Endodermal cell (in vitro differentiated cells): ENCODE data around the gene HRH1. TPM values are rescaled to one million over a fixed set of nuclear protein-coding genes. Genes with fewer than 3 reads are reported as not detected.
"Not testable (repeated sequence)": the region's sequence is repeated elsewhere in the genome, so short reads cannot be mapped to it uniquely, and the experiment has no call there.

Source experiments
- DNase-seq: peaks from one replicate; pipeline ENCODE4 v3.0.0-alpha.2; 2017
- H3K27ac ChIP-seq: 2 replicates; pipeline ENCODE4 v1.5.1; 2013; ENCODE audit warnings: mild to moderate bottlenecking, low read depth, low read length, moderate library complexity
- H3K27me3 ChIP-seq: 2 replicates; pipeline ENCODE4 v1.6.1; 2013; ENCODE audit warnings: mild to moderate bottlenecking, low read length, moderate library complexity; ENCODE audit not compliant: insufficient read depth, control insufficient read depth, poor library complexity, severe bottlenecking
- H3K36me3 ChIP-seq: 2 replicates; pipeline ENCODE4 v1.7.0; 2013; ENCODE audit warnings: mild to moderate bottlenecking, low read length, moderate library complexity; ENCODE audit not compliant: control insufficient read depth, insufficient read depth
- H3K4me1 ChIP-seq: one replicate; pipeline ENCODE4 v1.7.0; 2013; ENCODE audit warnings: low read length; ENCODE audit not compliant: control insufficient read depth, insufficient read depth
- H3K4me3 ChIP-seq: 2 replicates; pipeline ENCODE4 v1.5.1; 2013; ENCODE audit warnings: mild to moderate bottlenecking, low read length, moderate library complexity
- H3K9ac ChIP-seq: 2 replicates; pipeline ENCODE4 v1.6.1; 2013; ENCODE audit warnings: mild to moderate bottlenecking, low read length, moderate library complexity; ENCODE audit not compliant: poor library complexity, severe bottlenecking; ENCODE audit errors: extremely low read depth
- H3K9me3 ChIP-seq: 2 replicates; pipeline ENCODE4 v1.6.1; 2013; ENCODE audit warnings: mild to moderate bottlenecking, low read length, moderate library complexity; ENCODE audit not compliant: control insufficient read depth
- H3K27ac Mint-ChIP-seq: 2 replicates; pipeline ENCODE4 v1.8.0; 2020; ENCODE audit warnings: mixed read lengths
- H3K27me3 Mint-ChIP-seq: 2 replicates; pipeline ENCODE4 v1.8.0; 2021; ENCODE audit warnings: mild to moderate bottlenecking, mixed read lengths; ENCODE audit not compliant: insufficient read depth
- H3K36me3 Mint-ChIP-seq: 2 replicates; pipeline ENCODE4 v1.8.0; 2020; ENCODE audit warnings: low read depth, mixed read lengths
- H3K4me1 Mint-ChIP-seq: 2 replicates; pipeline ENCODE4 v1.8.0; 2020; ENCODE audit warnings: mixed read lengths
- H3K4me3 Mint-ChIP-seq: 2 replicates; pipeline ENCODE4 v1.8.0; 2020; ENCODE audit warnings: mild to moderate bottlenecking, moderate library complexity, mixed read lengths
- H3K9me3 Mint-ChIP-seq: 2 replicates; pipeline ENCODE4 v1.8.0; 2020; ENCODE audit warnings: mild to moderate bottlenecking, mixed read lengths
- CTCF ChIP-seq: fragments of 200-600 bp; sonication (generic); conservative IDR thresholded peaks from 2 replicates; pipeline ENCODE4 v1.5.0; 2021; ENCODE audit warnings: antibody characterized with exemption, mild to moderate bottlenecking
- WGBS, 2 experiments: methylation state at CpG; one replicate each; pipeline versions ENCODE4 v1.1.5 to v1.1.7; 2013; ENCODE audit warnings: missing lambda C conversion rate in 2 of 2, mixed read lengths in 1 of 2; ENCODE audit not compliant: insufficient coverage in 1 of 2, insufficient read length in 1 of 2; 5-methylcytosine and 5-hydroxymethylcytosine counted together
- total RNA-seq, 2 donors: library from RNA; stranded (reverse); fragmentation: NEBNext Ultra II Directional in 1 of 2; extraction: Animal tissue kit (Norgen Biotek cat#: 25700) in 1 of 2; gene quantifications; 2 replicates in 1 of 2; 3 replicates in 1 of 2; pipeline ENCODE4 v1.2.1, GENCODE V29; 2021

Gene HRH1
- total RNA-seq, 2 donors from 2014 or later: 0.13 TPM; not detected in 1

GRCh38 chr3:11251807-11252176 lies 97.5 kb downstream of the HRH1 start:
- H3K4me1 ChIP-seq: peaks cover 5% of the 10 kb centered on the region
- no peak overlapping the region for H3K9ac ChIP-seq
- Mint-ChIP-seq H3K4me1 (peaks cover 7% of the 10 kb centered on the region), H3K36me3 (no peaks in the 10 kb centered on the region), H3K27ac (no peak overlapping the region), H3K9me3 (peaks cover 2% of the 10 kb centered on the region), H3K27me3 (peaks cover 3% of the 10 kb centered on the region), H3K4me3 (no peak overlapping the region)
- H3K27ac ChIP-seq: no peak overlapping the region
- no peak for TF ChIP-seq CTCF
- 87 to 90% methylated on average over 3 to 6 of the region's 6 CpGs for WGBS, 2 experiments
- no peak overlapping the region for H3K4me3 ChIP-seq
- H3K27me3 ChIP-seq: peaks cover 10% of the 10 kb centered on the region
- H3K36me3 ChIP-seq: no peaks in the 10 kb centered on the region
- DNase-seq: no peak
- peaks cover 13% of the 10 kb centered on the region for H3K9me3 ChIP-seq

GRCh38 chr3:11254876-11255275 lies 100.6 kb downstream of the HRH1 start:
- H3K9me3 Mint-ChIP-seq: peaks cover 2% of the 10 kb centered on the region
- no peaks in the 10 kb centered on the region for H3K36me3 Mint-ChIP-seq
- no peaks in the 10 kb centered on the region for H3K36me3 ChIP-seq
- DNase-seq: no peak
- peaks cover 7% of the 10 kb centered on the region for H3K4me1 Mint-ChIP-seq
- no peak overlapping the region for H3K4me3 Mint-ChIP-seq
- no peak overlapping the region for H3K27ac ChIP-seq
- no peak overlapping the region for H3K4me3 ChIP-seq
- no peak overlapping the region for H3K27ac Mint-ChIP-seq
- peaks cover 13% of the 10 kb centered on the region for H3K9me3 ChIP-seq
- no peak for TF ChIP-seq CTCF
- peaks cover 5% of the 10 kb centered on the region for H3K4me1 ChIP-seq
- WGBS, 2 experiments: 93 to 97% methylated on average over 4 to 6 of the region's 6 CpGs
- peaks cover 3% of the 10 kb centered on the region for H3K27me3 Mint-ChIP-seq
- no peak overlapping the region for H3K9ac ChIP-seq
- H3K27me3 ChIP-seq: peaks cover 10% of the 10 kb centered on the region

- not testable (repeated sequence) for H3K4me3 Mint-ChIP-seq, H3K27me3 Mint-ChIP-seq, H3K36me3 ChIP-seq, DNase-seq, H3K4me1 Mint-ChIP-seq, H3K4me1 ChIP-seq, H3K36me3 Mint-ChIP-seq, H3K27ac Mint-ChIP-seq, H3K27ac ChIP-seq, H3K9me3 Mint-ChIP-seq, H3K9ac ChIP-seq
- H3K27me3 ChIP-seq: peaks cover 10% of the 10 kb centered on the region
- peak overlapping the region; percentile 35 for H3K4me3 ChIP-seq
- H3K9me3 ChIP-seq: peaks cover 13% of the 10 kb centered on the region
- WGBS, 2 experiments: 67 to 78% methylated on average over 5 of the region's 5 CpGs
Measured at GRCh38 chr3:11255537-11255936, 101.2 kb downstream of the HRH1 start.

- H3K4me3 ChIP-seq: no peak overlapping the region
- H3K9ac ChIP-seq: no peak overlapping the region
- no peak overlapping the region for H3K27ac Mint-ChIP-seq
- no peak overlapping the region for H3K27ac ChIP-seq
- peaks cover 21% of the 10 kb centered on the region for H3K27me3 Mint-ChIP-seq
- peaks cover 5% of the 10 kb centered on the region for H3K4me1 ChIP-seq
- peak; percentile 50 for TF ChIP-seq CTCF
- WGBS, 2 experiments: 94% methylated on average over 10 to 11 of the region's 11 CpGs
- no peaks in the 10 kb centered on the region for H3K36me3 Mint-ChIP-seq
- peaks cover 26% of the 10 kb centered on the region for H3K27me3 ChIP-seq
- H3K4me1 Mint-ChIP-seq: peaks cover 7% of the 10 kb centered on the region
- H3K9me3 Mint-ChIP-seq: peaks cover 2% of the 10 kb centered on the region
- DNase-seq: no peak
- no peak overlapping the region for H3K4me3 Mint-ChIP-seq
- H3K9me3 ChIP-seq: peaks cover 11% of the 10 kb centered on the region
- H3K36me3 ChIP-seq: no peaks in the 10 kb centered on the region
Measured at GRCh38 chr3:11258958-11259357, 104.7 kb downstream of the HRH1 start.
